Suprapubic skin (tissue), 4 donors: Measurements from ENCODE around the gene PKMYT1. TPM values are rescaled to one million over a fixed set of nuclear protein-coding genes. Genes with fewer than 3 reads are reported as not detected.

Experiments used
- DNase-seq, 2 donors: peaks; one replicate each; pipeline ENCODE4 v3.0.0-alpha.2; 2019; ENCODE audit warnings: low spot score in 2 of 2
- H3K27ac ChIP-seq: fragments of 200-600 bp; sonication (generic); one replicate; pipeline ENCODE4 v1.5.1; 2019
- H3K27me3 ChIP-seq: fragments of 200-600 bp; sonication (generic); one replicate; pipeline ENCODE4 v1.5.1; 2019
- H3K36me3 ChIP-seq: fragments of 200-600 bp; sonication (generic); one replicate; pipeline ENCODE4 v1.5.1; 2019
- H3K4me1 ChIP-seq: fragments of 200-600 bp; sonication (generic); one replicate; pipeline ENCODE4 v1.5.1; 2019
- H3K4me3 ChIP-seq: fragments of 200-600 bp; sonication (generic); one replicate; pipeline ENCODE4 v1.5.1; 2019; ENCODE audit warnings: mild to moderate bottlenecking
- H3K9me3 ChIP-seq: fragments of 200-600 bp; sonication (generic); one replicate; pipeline ENCODE4 v1.5.1; 2019
- CTCF ChIP-seq, 2 donors: fragments of 200-600 bp in 1 of 2; fragments of 450-650 bp in 1 of 2; sonication (generic) in 1 of 2; IDR thresholded peaks; one replicate each; pipeline ENCODE4 v1.5.1; 2016 to 2019; ENCODE audit warnings: antibody characterized with exemption in 2 of 2, mild to moderate bottlenecking in 1 of 2, moderate library complexity in 1 of 2
- EP300 ChIP-seq: sonication (generic); formaldehyde crosslinking; IDR thresholded peaks from one replicate; pipeline ENCODE4 v1.6.1; 2017; ENCODE audit warnings: antibody characterized with exemption
- POLR2A ChIP-seq, 2 donors: fragments of 450-650 bp; IDR thresholded peaks; one replicate each; pipeline ENCODE4 v1.6.1; 2017; ENCODE audit warnings: antibody characterized with exemption in 2 of 2, mild to moderate bottlenecking in 2 of 2, moderate library complexity in 2 of 2
- POLR2AphosphoS5 ChIP-seq, 3 donors: sonication (generic); formaldehyde crosslinking; IDR thresholded peaks; one replicate each; pipeline ENCODE4 v1.6.1; 2017; ENCODE audit warnings: antibody characterized with exemption in 3 of 3
- WGBS: methylation state at CpG from one replicate; pipeline ENCODE4 v1.1.5; 2018; 5-methylcytosine and 5-hydroxymethylcytosine counted together
- total RNA-seq, 4 donors: library from RNA; depleted of rRNA; stranded (reverse); fragments of >200 nt; gene quantifications; one replicate each; pipeline ENCODE4 v1.1.0, GENCODE V29; 2016

PKMYT1 gene
- total RNA-seq, 4 donors from 2014 or later: 1.9 to 6.4 (median 4.7) TPM

- Histone ChIP-seq H3K27ac (no peak overlapping the region), H3K9me3 (no peaks in the 10 kb centered on the region), H3K27me3 (peaks cover 14% of the 10 kb centered on the region), H3K4me3 (no peak overlapping the region), H3K4me1 (peaks cover 14% of the 10 kb centered on the region), H3K36me3 (no peaks in the 10 kb centered on the region)
- TF ChIP-seq POLR2A (IDR thresholded peaks at IDR 0.05) (no peak), POLR2AphosphoS5 (IDR thresholded peaks at IDR 0.05) (no peak), CTCF (IDR thresholded peaks at IDR 0.05) (no peak), EP300 (no peak)
- no peak for DNase-seq
- WGBS: 94% methylated on average over 4 of the region's 4 CpGs
Observed at GRCh38 chr16:3000540-3000939, 20.3 kb upstream of the PKMYT1 start.

- Histone ChIP-seq H3K9me3 (no peaks in the 10 kb centered on the region), H3K27me3 (peaks cover 13% of the 10 kb centered on the region), H3K27ac (no peak overlapping the region), H3K4me3 (no peak overlapping the region), H3K4me1 (peaks cover 17% of the 10 kb centered on the region), H3K36me3 (no peaks in the 10 kb centered on the region)
- TF ChIP-seq POLR2AphosphoS5 (IDR thresholded peaks at IDR 0.05) (no peak), CTCF (IDR thresholded peaks at IDR 0.05) (no peak), EP300 (no peak), POLR2A (IDR thresholded peaks at IDR 0.05) (no peak)
- DNase-seq: no peak
- WGBS: 91% methylated on average over 6 of the region's 6 CpGs
Observed at GRCh38 chr16:2999929-3000328, 19.7 kb upstream of the PKMYT1 start.

- Histone ChIP-seq H3K4me1 (peaks cover 36% of the 10 kb centered on the region), H3K9me3 (no peaks in the 10 kb centered on the region), H3K27ac (no peak overlapping the region), H3K4me3 (no peak overlapping the region), H3K36me3 (no peaks in the 10 kb centered on the region), H3K27me3 (peaks cover 5% of the 10 kb centered on the region)
- WGBS: 77% methylated on average over 11 of the region's 13 CpGs
- TF ChIP-seq EP300: no peak
- no peak for TF ChIP-seq POLR2AphosphoS5 (IDR thresholded peaks at IDR 0.05)
- no peak for TF ChIP-seq POLR2A (IDR thresholded peaks at IDR 0.05)
- no peak for TF ChIP-seq CTCF (IDR thresholded peaks at IDR 0.05)
- no peak for DNase-seq
Observed at GRCh38 chr16:2996298-2996697, 16.1 kb upstream of the PKMYT1 start.

GRCh38 chr16:2992383-2993081 lies 12.3 kb upstream of the PKMYT1 start:
- no peaks in the 10 kb centered on the region for H3K36me3 ChIP-seq
- WGBS: 44% methylated on average over 10 of the region's 14 CpGs
- no peak for DNase-seq
- H3K9me3 ChIP-seq: no peaks in the 10 kb centered on the region
- no peak overlapping the region for H3K4me3 ChIP-seq
- peaks cover 37% of the 10 kb centered on the region for H3K4me1 ChIP-seq
- H3K27me3 ChIP-seq: peaks cover 30% of the 10 kb centered on the region
- TF ChIP-seq POLR2A (IDR thresholded peaks at IDR 0.05): no peak
- no peak for TF ChIP-seq EP300
- TF ChIP-seq POLR2AphosphoS5 (IDR thresholded peaks at IDR 0.05): peak in 1 of 3 donors; percentile 30
- H3K27ac ChIP-seq: no peak overlapping the region

- no peak overlapping the region for H3K4me3 ChIP-seq
- DNase-seq: no peak
- 69% methylated on average over 12 of the region's 12 CpGs for WGBS
- H3K27ac ChIP-seq: no peak overlapping the region
- H3K36me3 ChIP-seq: no peaks in the 10 kb centered on the region
- no peaks in the 10 kb centered on the region for H3K9me3 ChIP-seq
- TF ChIP-seq POLR2A (IDR thresholded peaks at IDR 0.05): no peak
- TF ChIP-seq EP300: no peak
- no peak for TF ChIP-seq CTCF (IDR thresholded peaks at IDR 0.05)
- TF ChIP-seq POLR2AphosphoS5 (IDR thresholded peaks at IDR 0.05): no peak
- H3K4me1 ChIP-seq: peaks cover 42% of the 10 kb centered on the region
- H3K27me3 ChIP-seq: peaks cover 37% of the 10 kb centered on the region
Observed at GRCh38 chr16:2991566-2992261, 11.5 kb upstream of the PKMYT1 start.
